Measurements from ENCODE around the gene RACGAP1. TPM values are rescaled to one million over a fixed set of nuclear protein-coding genes. Genes with fewer than 3 reads are reported as not detected.

The RACGAP1 gene
- total and polyA plus RNA-seq, 2 experiments from 2014 or later: 35.4 to 55.4 TPM

DNA sequence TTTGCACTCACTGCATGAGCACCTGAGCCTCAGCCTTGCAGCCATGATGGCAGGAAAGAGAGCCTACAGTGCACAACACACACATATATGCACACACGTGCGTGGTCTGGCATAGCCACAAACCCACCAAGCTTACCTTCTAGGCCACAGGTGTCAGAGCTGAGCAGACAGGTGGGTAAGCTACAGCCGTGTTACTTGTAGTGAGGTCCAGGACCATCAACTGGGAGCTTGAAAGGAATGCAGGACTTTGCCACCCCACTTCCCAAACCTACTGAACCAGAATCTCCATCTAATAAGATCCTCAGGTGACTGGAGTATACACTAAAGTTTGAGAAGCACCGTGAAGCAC lies 34.8 kb upstream of the RACGAP1 start:
- no peak overlapping the region for H3K9ac ChIP-seq
- no peaks in the 10 kb centered on the region for H4K20me1 ChIP-seq (ENCODE audit: insufficient read depth)
- H3K4me3 ChIP-seq: no peak overlapping the region
- no peaks in the 10 kb centered on the region for H3K4me1 ChIP-seq (ENCODE audit: insufficient read depth)
- no peaks in the 10 kb centered on the region for H3K9me2 ChIP-seq (ENCODE audit: insufficient read depth)
- 58 to 68% methylated on average over 4 of the region's 4 CpGs for WGBS, 2 experiments (ENCODE audit: low coverage in 1 of 2, low lambda C conversion rate in 2 of 2, missing lambda C conversion rate in 2 of 2)
- TF ChIP-seq EZH2phosphoT487 (IDR thresholded peaks at IDR 0.05; ENCODE audit: insufficient read depth, low read depth) (no peak), EZH2 (IDR thresholded peaks at IDR 0.05; ENCODE audit: insufficient read depth, poor library complexity, severe bottlenecking) (no peak)
- H3K27ac ChIP-seq: no peak overlapping the region
- no peaks in the 10 kb centered on the region for H3K9me3 ChIP-seq (ENCODE audit: low read depth)
- in situ Hi-C loops (cut with MboI): loop anchor here (25.0 kb wide), 1 partner anchor 198 kb away; no protein-coding TSS in a partner anchor
- H3K27me3 ChIP-seq (replicated peaks; ENCODE audit: insufficient read depth): no peaks in the 10 kb centered on the region
- no peak for DNase-seq
- H3K4me2 ChIP-seq (ENCODE audit: unreplicated experiment): no peak overlapping the region
- no peaks in the 10 kb centered on the region for H3K36me3 ChIP-seq (ENCODE audit: low read depth)
- H3F3A ChIP-seq (ENCODE audit: insufficient read depth): no peaks in the 10 kb centered on the region; the same call in 1 of the 2 replicates
- H3K79me2 ChIP-seq (ENCODE audit: insufficient read depth): no peaks in the 10 kb centered on the region
- H2AFZ ChIP-seq: no peak overlapping the region

- no peak overlapping the region for H2AFZ ChIP-seq
- H3K9me3 ChIP-seq (ENCODE audit: low read depth): no peaks in the 10 kb centered on the region
- no peak for DNase-seq
- no peak overlapping the region for H3K4me2 ChIP-seq (ENCODE audit: unreplicated experiment)
- TF ChIP-seq EZH2 (IDR thresholded peaks at IDR 0.05; ENCODE audit: insufficient read depth, poor library complexity, severe bottlenecking) (no peak), EZH2phosphoT487 (IDR thresholded peaks at IDR 0.05; ENCODE audit: insufficient read depth, low read depth) (no peak)
- no peaks in the 10 kb centered on the region for H3K9me2 ChIP-seq (ENCODE audit: insufficient read depth)
- no peaks in the 10 kb centered on the region for H3K36me3 ChIP-seq (ENCODE audit: low read depth)
- no peaks in the 10 kb centered on the region for H3K27me3 ChIP-seq (replicated peaks; ENCODE audit: insufficient read depth)
- no peaks in the 10 kb centered on the region for H3K79me2 ChIP-seq (ENCODE audit: insufficient read depth)
- H3K27ac ChIP-seq: no peak overlapping the region
- in situ Hi-C loops (cut with MboI): loop anchor here (5.0 to 25.0 kb wide), 3 partner anchors 92 to 285 kb away; no protein-coding TSS in a partner anchor
- H3K4me1 ChIP-seq (ENCODE audit: insufficient read depth): no peaks in the 10 kb centered on the region
- no peak overlapping the region for H3K4me3 ChIP-seq
- 80 to 82% methylated on average over 12 of the region's 12 CpGs for WGBS, 2 experiments (ENCODE audit: low coverage in 1 of 2, low lambda C conversion rate in 2 of 2, missing lambda C conversion rate in 2 of 2)
- H4K20me1 ChIP-seq (ENCODE audit: insufficient read depth): no peaks in the 10 kb centered on the region
- H3K9ac ChIP-seq: no peak overlapping the region
- no peaks in the 10 kb centered on the region; the same call in 1 of the 2 replicates for H3F3A ChIP-seq (ENCODE audit: insufficient read depth)
These were observed 34.3 kb upstream of the RACGAP1 start for GRCh38 chr12:50059440-50060119.

- Histone ChIP-seq H3K9ac (no peak overlapping the region), H3F3A (ENCODE audit: insufficient read depth) (no peaks in the 10 kb centered on the region; the same call in 1 of the 2 replicates), H3K79me2 (ENCODE audit: insufficient read depth) (no peaks in the 10 kb centered on the region), H3K4me1 (ENCODE audit: insufficient read depth) (no peaks in the 10 kb centered on the region), H3K4me2 (ENCODE audit: unreplicated experiment) (no peak overlapping the region), H3K36me3 (ENCODE audit: low read depth) (no peaks in the 10 kb centered on the region), H3K4me3 (no peak overlapping the region), H3K9me3 (ENCODE audit: low read depth) (no peaks in the 10 kb centered on the region), H2AFZ (no peak overlapping the region), H4K20me1 (ENCODE audit: insufficient read depth) (no peaks in the 10 kb centered on the region), H3K27ac (no peak overlapping the region), H3K9me2 (ENCODE audit: insufficient read depth) (no peaks in the 10 kb centered on the region), H3K27me3 (replicated peaks; ENCODE audit: insufficient read depth) (no peaks in the 10 kb centered on the region)
- TF ChIP-seq EZH2 (IDR thresholded peaks at IDR 0.05; ENCODE audit: insufficient read depth, poor library complexity, severe bottlenecking) (no peak), EZH2phosphoT487 (IDR thresholded peaks at IDR 0.05; ENCODE audit: insufficient read depth, low read depth) (no peak)
- WGBS, 2 experiments (ENCODE audit: low coverage in 1 of 2, low lambda C conversion rate in 2 of 2, missing lambda C conversion rate in 2 of 2): 92 to 93% methylated on average over 15 of the region's 15 CpGs
- DNase-seq: no peak
- in situ Hi-C loops (cut with MboI): loop anchor here (5.0 to 25.0 kb wide), 3 partner anchors 92 to 284 kb away; no protein-coding TSS in a partner anchor
These were observed 33.5 kb upstream of the RACGAP1 start for GRCh38 chr12:50058743-50059312.

GRCh38 chr12:50057896-50058670 lies 32.8 kb upstream of the RACGAP1 start:
- Histone ChIP-seq H2AFZ (peak overlapping the region; percentile 76), H3K27me3 (replicated peaks; ENCODE audit: insufficient read depth) (no peaks in the 10 kb centered on the region), H4K20me1 (ENCODE audit: insufficient read depth) (no peaks in the 10 kb centered on the region), H3K27ac (no peak overlapping the region), H3K9me2 (ENCODE audit: insufficient read depth) (no peaks in the 10 kb centered on the region), H3K4me1 (ENCODE audit: insufficient read depth) (no peaks in the 10 kb centered on the region), H3F3A (ENCODE audit: insufficient read depth) (no peaks in the 10 kb centered on the region; the same call in 1 of the 2 replicates), H3K9me3 (ENCODE audit: low read depth) (no peaks in the 10 kb centered on the region), H3K9ac (peak overlapping the region; percentile 50; the same call in 1 of the 2 replicates), H3K79me2 (ENCODE audit: insufficient read depth) (no peaks in the 10 kb centered on the region), H3K4me2 (ENCODE audit: unreplicated experiment) (peak overlapping the region; percentile 79), H3K4me3 (peak overlapping the region; percentile 75), H3K36me3 (ENCODE audit: low read depth) (no peaks in the 10 kb centered on the region)
- TF ChIP-seq EZH2phosphoT487 (IDR thresholded peaks at IDR 0.05; ENCODE audit: insufficient read depth, low read depth) (no peak), EZH2 (IDR thresholded peaks at IDR 0.05; ENCODE audit: insufficient read depth, poor library complexity, severe bottlenecking) (no peak)
- no peak for DNase-seq
- in situ Hi-C loops (cut with MboI): loop anchor here (5.0 to 25.0 kb wide), 3 partner anchors 91 to 283 kb away; no protein-coding TSS in a partner anchor
- WGBS, 2 experiments (ENCODE audit: low coverage in 1 of 2, low lambda C conversion rate in 2 of 2, missing lambda C conversion rate in 2 of 2): 28 to 45% methylated on average over 12 to 27 of the region's 30 CpGs

All from GM23248 (cell line).